CD14-positive monocyte (primary cell): ENCODE results near the gene NEDD4L. TPM values are rescaled to one million over a fixed set of nuclear protein-coding genes. Genes with fewer than 3 reads are reported as not detected.

Experiments
- DNase-seq, 3 donors: peaks; one replicate each; pipeline ENCODE4 v3.0.0-alpha.2; 2011 to 2022
- H2AFZ ChIP-seq: 2 replicates; pipeline ENCODE4 v1.6.0; 2012; ENCODE audit warnings: mild to moderate bottlenecking, low read depth, low read length, inconsistent platforms; ENCODE audit not compliant: insufficient read depth, poor library complexity, severe bottlenecking
- H3K27ac ChIP-seq, 2 donors: 1 replicate in 1 of 2; 2 replicates in 1 of 2; pipeline ENCODE4 v1.5.1; 2012 to 2013; ENCODE audit warnings: low read length in 2 of 2, control low read depth in 1 of 2, inconsistent platforms in 1 of 2, low read depth in 1 of 2, mild to moderate bottlenecking in 1 of 2
- H3K27me3 ChIP-seq, 2 donors: one replicate each; pipeline versions ENCODE4 v1.6.0 to v1.6.1; 2011 to 2013; ENCODE audit warnings: low read length in 2 of 2; ENCODE audit not compliant: control insufficient read depth in 2 of 2, insufficient read depth in 2 of 2
- H3K36me3 ChIP-seq, 2 donors: replicated peaks in 1 of 2; 1 replicate in 1 of 2; 2 replicates in 1 of 2; pipeline versions ENCODE4 v1.5.1 to v1.6.1; 2012 to 2013; ENCODE audit warnings: low read length in 2 of 2, control low read depth in 1 of 2, inconsistent platforms in 1 of 2, mild to moderate bottlenecking in 1 of 2; ENCODE audit not compliant: insufficient read depth in 2 of 2, control insufficient read depth in 1 of 2
- H3K4me1 ChIP-seq, 2 donors: 1 replicate in 1 of 2; 2 replicates in 1 of 2; pipeline versions ENCODE4 v1.5.1 to v1.6.1; 2012 to 2013; ENCODE audit warnings: low read length in 2 of 2, control low read depth in 1 of 2, inconsistent platforms in 1 of 2, mild to moderate bottlenecking in 1 of 2, moderate library complexity in 1 of 2; ENCODE audit not compliant: insufficient read depth in 2 of 2, control insufficient read depth in 1 of 2
- H3K4me2 ChIP-seq: replicated peaks from 2 replicates; pipeline ENCODE3; 2012; ENCODE audit warnings: low read length, moderate library complexity, mild to moderate bottlenecking; ENCODE audit not compliant: poor library complexity, severe bottlenecking; ENCODE audit errors: extremely low read depth
- H3K4me3 ChIP-seq, 3 experiments: fragments of 200-600 bp in 1 of 3; sonication (generic) in 1 of 3; replicated peaks in 1 of 3; 1 replicate in 2 of 3; 2 replicates in 1 of 3; pipeline ENCODE4 v1.5.1; 2011 to 2013; ENCODE audit warnings: low read length in 3 of 3, mild to moderate bottlenecking in 3 of 3, control low read depth in 2 of 3, low read depth in 2 of 3, inconsistent platforms in 1 of 3, moderate library complexity in 1 of 3
- H3K79me2 ChIP-seq: 2 replicates; pipeline ENCODE4 v1.6.0; 2012; ENCODE audit warnings: mild to moderate bottlenecking, control low read depth, inconsistent platforms, low read length, moderate library complexity; ENCODE audit not compliant: insufficient read depth
- H3K9ac ChIP-seq: 2 replicates; pipeline ENCODE4 v1.6.0; 2017; ENCODE audit warnings: low read length, mild to moderate bottlenecking; ENCODE audit not compliant: insufficient read depth, poor library complexity, severe bottlenecking
- H3K9me3 ChIP-seq, 2 donors: replicated peaks in 1 of 2; 1 replicate in 1 of 2; 2 replicates in 1 of 2; pipeline versions ENCODE4 v1.5.1 to v1.6.1; 2012 to 2013; ENCODE audit warnings: low read length in 2 of 2, control low read depth in 1 of 2; ENCODE audit not compliant: control insufficient read depth in 1 of 2, insufficient read depth in 1 of 2
- H4K20me1 ChIP-seq: 2 replicates; pipeline ENCODE4 v1.6.0; 2012; ENCODE audit warnings: mild to moderate bottlenecking, low read length, control low read depth, moderate library complexity; ENCODE audit not compliant: insufficient read depth
- H3K27ac Mint-ChIP-seq, 7 donors: one replicate each; pipeline ENCODE4 v1.8.0; 2020; ENCODE audit warnings: mild to moderate bottlenecking in 7 of 7, mixed read lengths in 7 of 7, moderate library complexity in 6 of 7, inconsistent platforms in 2 of 7
- H3K27me3 Mint-ChIP-seq, 3 donors: one replicate each; pipeline ENCODE4 v1.8.0; 2021 to 2022; ENCODE audit warnings: low read depth in 3 of 3, mild to moderate bottlenecking in 3 of 3, mixed read lengths in 3 of 3, moderate library complexity in 3 of 3, inconsistent platforms in 1 of 3
- H3K36me3 Mint-ChIP-seq, 2 donors: one replicate each; pipeline ENCODE4 v1.8.0; 2020; ENCODE audit warnings: mixed read lengths in 2 of 2, inconsistent platforms in 1 of 2, mild to moderate bottlenecking in 1 of 2
- H3K4me1 Mint-ChIP-seq: one replicate; pipeline ENCODE4 v1.8.0; 2020; ENCODE audit warnings: mild to moderate bottlenecking, mixed read lengths
- H3K4me3 Mint-ChIP-seq, 2 donors: one replicate each; pipeline ENCODE4 v1.8.0; 2020; ENCODE audit warnings: mild to moderate bottlenecking in 2 of 2, mixed read lengths in 2 of 2, moderate library complexity in 1 of 2
- H3K9me3 Mint-ChIP-seq, 7 donors: one replicate each; pipeline ENCODE4 v1.8.0; 2020 to 2022; ENCODE audit warnings: mixed read lengths in 7 of 7, mild to moderate bottlenecking in 6 of 7, moderate library complexity in 6 of 7, inconsistent platforms in 2 of 7
- CTCF ChIP-seq: fragments of 200-600 bp; IDR thresholded peaks from one replicate; pipeline ENCODE4 v1.8.0; 2022; ENCODE audit warnings: antibody characterized with exemption, mild to moderate bottlenecking
- WGBS: methylation state at CpG from one replicate; pipeline ENCODE4 v1.1.5; 2013; ENCODE audit warnings: missing lambda C conversion rate; ENCODE audit not compliant: insufficient coverage; 5-methylcytosine and 5-hydroxymethylcytosine counted together
- intact Hi-C, 2 donors: fragments of 100-400 bp; cut with micrococcal nuclease; formaldehyde crosslinking; loops; one replicate each; pipeline versions ENCODE4 v1.15.0 to v1.15.1; 2023
- polyA plus RNA-seq, 3 donors: library from polyadenylated mRNA; depleted of rRNA in 1 of 3; unstranded in 2 of 3; stranded (reverse) in 1 of 3; fragments of 300-500 nt in 2 of 3; fragments of >200 nt in 1 of 3; fragmentation: Illumina TruSeq in 2 of 3; gene quantifications; 1 replicate in 2 of 3; 2 replicates in 1 of 3; pipeline ENCODE4 v1.2.3, GENCODE V29; 2012 to 2021

NEDD4L gene
- polyA plus RNA-seq, 3 donors, result 2.5 to 5.2 (median 4.5) TPM

GRCh38 chr18:58167073-58167472 lies 123.0 kb downstream of the NEDD4L start:
- Histone ChIP-seq H3K79me2 (no peaks in the 10 kb centered on the region), H3K9ac (no peak overlapping the region), H3K27me3 (no peaks in the 10 kb centered on the region), H3K9me3 (no peaks in the 10 kb centered on the region), H4K20me1 (no peaks in the 10 kb centered on the region), H2AFZ (no peak overlapping the region), H3K4me3 (no peak overlapping the region), H3K27ac (no peak overlapping the region), H3K4me2 (no peak overlapping the region), H3K4me1 (no peaks in the 10 kb centered on the region), H3K36me3 (no peaks in the 10 kb centered on the region)
- Mint-ChIP-seq H3K36me3 (no peaks in the 10 kb centered on the region), H3K9me3 (no peaks in the 10 kb centered on the region), H3K27ac (peak overlapping the region in 1 of 7 donors; percentile 70), H3K4me3 (no peak overlapping the region), H3K4me1 (no peaks in the 10 kb centered on the region), H3K27me3 (peaks cover 1 to 7% (median 2%) of the 10 kb centered on the region in 3 donors)
- 100% methylated on average over 1 of the region's 1 CpG for WGBS
- no peak for TF ChIP-seq CTCF
- intact Hi-C loops, result no loop called here
- no peak for DNase-seq

- H3K36me3 Mint-ChIP-seq, result no peaks in the 10 kb centered on the region
- no peaks in the 10 kb centered on the region for H3K9me3 ChIP-seq
- H3K4me1 Mint-ChIP-seq, result no peaks in the 10 kb centered on the region
- DNase-seq, result no peak
- H3K4me1 ChIP-seq, result no peaks in the 10 kb centered on the region
- no peaks in the 10 kb centered on the region for H4K20me1 ChIP-seq
- H3K9me3 Mint-ChIP-seq, result no peaks in the 10 kb centered on the region
- H3K4me3 ChIP-seq, result no peak overlapping the region
- H3K27ac ChIP-seq, result no peak overlapping the region
- H3K4me2 ChIP-seq, result no peak overlapping the region
- H3K4me3 Mint-ChIP-seq, result no peak overlapping the region
- H3K9ac ChIP-seq, result no peak overlapping the region
- TF ChIP-seq CTCF, result no peak
- intact Hi-C loops, result no loop called here
- 100% methylated on average over 5 of the region's 5 CpGs for WGBS
- H2AFZ ChIP-seq, result no peak overlapping the region
- no peak overlapping the region for H3K27ac Mint-ChIP-seq
- H3K27me3 Mint-ChIP-seq, result peaks cover 1 to 4% (median 3%) of the 10 kb centered on the region in 3 donors
- H3K79me2 ChIP-seq, result no peaks in the 10 kb centered on the region
- no peaks in the 10 kb centered on the region for H3K27me3 ChIP-seq
- H3K36me3 ChIP-seq, result no peaks in the 10 kb centered on the region
Observed at GRCh38 chr18:58168221-58168620, 124.2 kb downstream of the NEDD4L start.
